GM04504 (cell line): ENCODE measurements around the gene MATN3.

Experiments
- DNase-seq: peaks from one replicate; pipeline ENCODE4 v3.0.0-alpha.2; 2012; ENCODE audit warnings: low read depth

Gene MATN3

DNA sequence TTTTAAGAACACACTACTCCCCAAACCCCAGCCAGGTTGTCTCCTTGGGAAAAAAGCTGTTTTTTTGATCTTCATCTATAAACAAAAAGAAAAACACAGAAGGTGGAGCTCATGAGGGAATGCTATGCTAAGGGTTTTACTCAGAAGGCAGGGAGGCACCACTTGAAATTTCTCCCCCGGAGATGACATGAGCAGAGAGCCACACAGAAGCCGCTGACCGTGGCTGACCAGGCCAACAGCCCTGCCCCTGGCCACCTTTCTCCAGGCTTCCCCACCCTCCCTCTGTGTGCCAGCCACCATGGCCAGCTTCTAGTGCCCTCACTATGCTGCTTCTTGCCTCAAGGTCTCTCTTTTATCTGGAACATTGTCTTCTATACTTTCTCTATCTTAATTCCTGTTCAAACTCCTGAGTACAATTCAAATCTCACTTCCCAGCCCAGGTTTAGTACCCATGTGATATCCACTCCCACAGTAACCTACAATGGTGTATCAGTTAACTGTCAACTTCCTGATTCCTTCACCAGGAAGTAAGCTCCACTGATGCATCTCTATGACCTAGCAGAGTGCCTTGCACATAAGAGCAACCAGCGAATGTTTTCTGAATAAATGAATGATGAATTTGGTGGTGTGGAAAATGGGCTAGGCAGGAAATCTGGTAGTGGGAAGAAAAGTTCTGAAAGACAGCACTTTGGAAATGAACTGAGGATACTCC is 23.6 kb upstream of the MATN3 start:
- DNase-seq: no peak

GRCh38 chr2:20034821-20035220 is 22.4 kb upstream of the MATN3 start:
- DNase-seq: no peak

DNA sequence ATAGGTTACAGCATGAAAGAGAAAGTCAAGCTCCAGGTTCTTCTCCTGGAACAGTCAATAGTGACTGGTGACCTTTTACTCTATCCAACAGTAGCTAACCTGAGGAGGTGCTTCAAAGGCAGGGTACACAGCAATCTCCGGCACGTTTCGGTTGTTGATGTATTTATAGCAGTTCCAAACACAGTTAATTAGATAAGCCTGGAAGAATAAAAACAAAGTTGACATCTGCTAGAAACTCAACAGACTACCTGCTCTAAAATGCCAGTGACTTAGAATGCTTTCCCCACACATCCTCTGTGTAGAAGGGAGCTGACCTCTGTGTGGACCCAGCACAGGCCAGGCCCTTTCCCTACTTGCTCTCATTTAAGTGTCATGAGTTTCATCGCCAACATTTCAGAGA is 21.8 kb upstream of the MATN3 start:
- DNase-seq: no peak

- DNase-seq: no peak
Observed at GRCh38 chr2:20033322-20033721, 20.9 kb upstream of the MATN3 start.

- DNase-seq: no peak
Observed at GRCh38 chr2:20030224-20030623, 17.8 kb upstream of the MATN3 start.

GRCh38 chr2:20027705-20028434 is 15.4 kb upstream of the MATN3 start:
- no peak for DNase-seq

DNA sequence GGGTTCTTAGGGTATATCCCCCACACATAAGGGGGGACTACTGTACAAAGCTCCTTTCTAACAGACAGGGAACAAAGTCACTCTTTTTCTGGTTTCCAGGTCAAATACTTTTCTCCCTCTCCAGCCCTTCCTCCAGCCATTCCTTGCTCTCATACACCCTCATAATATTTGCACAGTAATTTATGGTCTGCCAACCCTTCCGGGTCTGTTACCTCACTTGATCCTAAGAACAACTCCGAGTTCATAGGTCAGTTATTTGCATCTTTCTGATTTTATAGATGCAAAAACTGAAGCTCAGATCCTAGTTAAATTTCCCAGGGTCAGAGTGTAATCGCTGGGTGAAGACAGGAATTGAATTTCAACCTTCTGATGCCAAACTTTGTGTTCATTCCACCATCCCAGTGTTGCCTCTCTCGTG is 14.8 kb upstream of the MATN3 start:
- no peak for DNase-seq

- DNase-seq: peak; percentile 42
Observed at GRCh38 chr2:20025065-20025786, 12.8 kb upstream of the MATN3 start.

DNA sequence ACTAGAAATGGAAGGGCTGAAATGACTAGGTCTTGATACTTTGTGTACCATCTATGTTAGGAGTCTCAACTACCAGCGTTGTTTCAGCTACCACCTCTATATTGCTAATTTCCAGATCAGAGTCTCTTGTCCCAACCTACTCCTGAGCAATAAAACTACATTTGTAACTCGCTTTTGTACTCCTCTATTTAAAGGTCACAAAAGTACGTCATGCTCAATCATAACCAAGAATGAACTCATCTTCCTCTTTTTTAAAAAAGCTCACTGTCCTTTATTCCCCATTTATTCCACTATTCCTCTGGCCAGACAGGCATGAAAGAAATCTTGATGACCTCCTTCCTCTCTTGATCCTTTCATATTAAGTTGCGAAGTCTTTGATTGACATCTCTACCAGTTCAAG is 11.2 kb upstream of the MATN3 start:
- no peak for DNase-seq

DNA sequence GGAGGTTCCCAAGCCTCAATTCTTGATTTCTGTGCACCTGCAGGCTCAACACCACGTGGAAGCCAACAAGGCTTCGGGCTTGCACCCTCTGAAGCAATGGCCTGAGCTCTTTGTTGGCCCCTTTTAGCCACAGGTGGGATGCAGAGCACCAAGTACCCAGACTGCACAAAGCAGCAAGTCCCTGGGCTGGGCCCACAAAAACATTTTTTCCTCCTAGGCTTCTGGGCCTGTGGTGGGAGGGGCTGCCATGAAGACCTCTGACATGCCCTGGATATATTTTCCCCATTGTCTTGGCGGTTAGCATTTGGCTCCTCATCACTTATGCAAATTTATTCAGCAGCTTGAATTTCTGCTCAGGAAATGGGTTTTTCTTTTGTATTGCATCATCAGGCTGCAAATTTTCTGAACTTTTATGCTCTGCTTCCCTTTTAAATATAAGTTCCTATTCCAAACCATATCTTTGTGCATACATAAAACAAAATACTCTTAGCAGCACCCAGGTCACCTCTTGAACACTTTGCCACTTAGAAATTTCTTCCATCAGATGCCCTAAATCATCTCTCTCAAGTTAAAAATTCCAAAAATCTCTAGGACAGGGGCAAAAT is 9.0 kb upstream of the MATN3 start:
- DNase-seq: no peak

GRCh38 chr2:20019747-20020146 is 7.3 kb upstream of the MATN3 start:
- DNase-seq: no peak

DNA sequence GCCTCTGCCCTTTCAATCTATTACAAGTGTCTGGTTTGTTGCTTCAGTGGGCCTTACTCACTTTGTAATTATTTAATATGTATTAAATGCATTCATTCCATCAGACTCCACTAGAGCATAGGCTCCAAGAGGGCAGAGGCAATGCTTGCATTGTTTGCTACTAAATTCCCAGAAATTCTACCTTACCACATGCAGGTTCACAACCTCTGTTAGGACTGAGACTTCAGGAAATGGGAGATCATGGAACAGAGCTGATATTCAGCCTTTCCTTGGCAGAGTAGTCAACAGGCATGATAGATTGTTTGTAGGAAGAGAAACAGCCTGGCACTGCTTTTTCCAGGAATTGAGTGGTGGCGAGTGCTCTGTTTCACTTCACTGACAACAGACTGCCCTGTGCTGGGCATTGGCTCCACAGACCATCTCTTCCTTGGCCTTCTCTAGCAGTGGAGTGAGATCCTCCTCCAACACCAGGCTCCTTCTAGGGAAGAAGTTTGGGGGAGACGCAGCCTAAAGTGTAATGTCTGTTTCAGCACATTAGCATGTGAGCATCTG is 6.2 kb upstream of the MATN3 start:
- no peak for DNase-seq

DNA sequence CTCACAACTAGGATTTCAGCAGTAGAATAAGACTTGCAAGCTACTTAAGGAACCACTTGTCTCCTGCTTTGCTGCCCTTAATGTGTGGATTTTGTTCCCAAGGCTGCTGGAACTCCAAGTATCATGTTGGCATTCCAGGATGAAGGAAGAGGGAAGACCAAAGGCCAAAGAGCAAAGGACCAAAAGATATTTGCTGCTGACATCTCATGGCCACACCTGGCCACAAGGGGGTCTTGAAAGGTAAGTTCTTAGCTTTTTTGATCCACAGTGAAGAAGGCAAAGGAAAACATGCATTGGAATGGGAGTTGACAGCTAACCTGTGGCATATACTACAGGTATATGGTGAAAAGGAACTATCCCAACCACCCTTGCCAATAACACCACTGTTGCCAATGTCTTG is 3.9 kb upstream of the MATN3 start:
- DNase-seq: no peak

- peak; percentile 34 for DNase-seq
Observed at GRCh38 chr2:20015482-20016083, 3.1 kb upstream of the MATN3 start.

DNA sequence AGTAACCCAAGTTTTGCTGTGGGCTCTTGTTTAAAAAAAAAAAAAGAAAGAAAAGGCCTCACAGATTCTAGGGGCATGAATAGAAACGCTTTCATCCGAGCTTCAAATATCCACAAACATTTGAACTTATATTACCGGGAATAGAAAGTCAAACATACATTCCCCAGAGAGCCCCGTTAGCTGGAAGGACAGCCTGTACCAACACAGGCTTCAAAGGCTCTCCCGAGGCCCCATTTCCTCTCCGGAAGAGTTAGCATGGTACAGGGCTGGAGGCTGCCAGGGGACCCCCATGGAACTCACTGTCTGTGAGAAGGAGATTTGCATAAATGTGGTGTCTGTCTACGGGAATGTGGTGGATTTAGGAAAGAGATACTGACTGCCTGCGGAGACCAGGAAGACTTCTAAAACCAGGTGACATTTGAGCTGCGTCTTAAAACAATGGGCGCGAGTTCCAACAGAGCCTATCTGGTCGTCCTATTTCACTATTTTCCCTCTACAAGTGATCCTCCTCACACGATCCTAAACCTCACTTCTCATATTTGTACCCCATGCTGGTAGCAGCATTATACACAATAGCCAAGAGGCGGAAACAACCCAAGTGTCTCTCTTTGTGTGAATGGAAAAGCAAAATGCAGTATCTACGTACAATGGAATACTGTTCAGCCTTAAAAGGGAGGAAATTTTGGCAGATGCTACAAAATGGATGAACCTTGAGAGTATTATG is 820 bp upstream of the MATN3 start:
- DNase-seq: no peak

- DNase-seq: no peak
Observed at GRCh38 chr2:20012032-20012281, 511 bp downstream of the MATN3 start.

DNA sequence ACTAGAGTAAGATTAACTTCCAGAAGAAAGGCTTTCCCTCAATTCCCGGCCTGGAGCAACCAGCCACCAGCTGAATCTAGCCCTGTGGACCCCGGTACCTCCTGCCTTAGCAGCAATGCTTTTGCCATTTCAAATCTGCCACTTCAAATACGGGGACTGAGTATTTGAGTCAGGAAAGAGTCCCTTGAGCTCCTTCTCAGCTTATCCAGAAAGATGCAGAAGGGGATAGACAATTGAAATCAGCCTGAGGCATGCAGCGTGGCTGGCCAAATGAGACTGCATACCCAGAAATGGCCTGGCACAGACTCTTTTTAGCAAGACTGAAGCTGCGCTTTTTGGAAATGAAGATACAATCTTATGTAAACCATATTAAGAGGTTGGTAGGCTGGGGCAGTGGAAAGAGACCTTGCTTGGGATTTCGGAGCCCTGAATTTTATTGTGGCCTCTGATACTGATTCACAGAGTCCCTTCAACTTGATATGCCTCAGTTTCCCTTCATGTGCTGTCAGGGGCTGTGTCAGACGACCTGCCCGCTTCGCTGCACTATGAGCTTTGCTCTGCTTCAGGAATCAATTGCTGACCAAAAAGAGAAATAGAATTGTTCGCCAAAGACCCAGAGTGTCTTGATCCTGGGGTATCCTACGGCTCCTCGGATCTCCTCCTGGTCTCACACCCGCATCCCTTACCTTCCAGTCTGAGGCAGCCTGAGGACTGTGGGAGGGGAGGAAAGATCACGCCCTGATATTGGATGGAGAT is 1.0 kb downstream of the MATN3 start:
- no peak for DNase-seq

DNA sequence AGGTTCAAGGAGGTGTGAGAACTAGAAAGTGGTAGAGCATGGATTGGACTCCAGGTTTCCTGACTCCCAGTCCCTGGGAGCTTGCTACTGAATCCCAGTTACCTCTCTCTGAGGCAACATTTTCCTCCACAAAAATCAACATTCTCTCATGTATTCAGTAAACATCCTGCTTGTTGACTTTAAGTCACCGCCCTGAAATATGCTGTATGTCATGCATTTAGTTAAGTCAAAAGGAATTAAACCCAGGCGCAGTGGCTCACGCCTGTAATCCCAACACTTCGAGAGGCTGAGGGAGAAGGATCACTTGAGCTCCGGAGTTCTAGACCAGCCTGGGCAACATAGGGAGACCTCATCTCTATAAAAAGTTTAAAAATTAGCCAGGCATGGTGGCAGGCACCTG is 3.8 kb downstream of the MATN3 start:
- no peak for DNase-seq

- DNase-seq: no peak
Observed at GRCh38 chr2:20005891-20006470, 6.5 kb downstream of the MATN3 start.

DNA sequence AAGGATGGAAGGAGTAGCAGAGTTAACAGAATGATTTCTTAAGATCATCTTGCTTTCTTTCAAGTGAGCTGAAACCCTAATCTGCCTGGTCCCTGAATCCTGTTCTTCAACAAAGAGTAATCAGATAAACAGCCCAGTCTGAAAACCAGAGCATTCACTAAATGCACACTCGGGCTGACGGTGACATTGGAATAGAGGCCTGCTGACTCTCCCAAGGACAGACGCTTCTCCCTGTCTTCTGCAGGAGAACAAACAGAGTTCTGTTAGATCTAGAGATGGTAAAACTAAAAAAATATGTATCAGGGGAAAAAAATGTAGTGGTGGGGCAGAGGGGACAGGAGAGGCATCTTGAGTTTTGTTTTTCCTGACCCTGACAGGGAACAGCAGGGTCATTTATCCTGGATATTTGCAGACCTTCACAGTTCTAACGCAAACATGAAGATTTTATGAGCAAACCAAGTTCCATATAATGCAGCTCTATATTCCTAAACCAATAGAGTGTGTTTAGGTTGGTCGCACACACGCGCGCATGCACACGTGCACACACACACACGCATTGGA is 7.3 kb downstream of the MATN3 start:
- DNase-seq: no peak
